Activated CD8-positive, alpha-beta memory T cell treated with anti-CD3 and anti-CD28 coated beads, Interleukin-2, amount 10 ng/mL, durations not matched to agents 7 days and 5 days (primary cell): Measurements from ENCODE around the gene NCAPG2. TPM values are rescaled to one million over a fixed set of nuclear protein-coding genes. Genes with fewer than 3 reads are reported as not detected.

Experiments used
- ATAC-seq: fragments of 150-1000 bp; cut with Tn5 transposase; one replicate; pipeline ENCODE4 v1.10.0; 2021; ENCODE audit warnings: moderate library complexity
- CTCF ChIA-PET: fragments of 350-600 bp; sonication (Branson Sonifier 250); formaldehyde crosslinking; loops from one replicate; lab custom pipeline; 2021; ENCODE audit warnings: antibody characterized with exemption; lab: Charles Lee
- DNase-seq: peaks from one replicate; pipeline ENCODE4 v3.0.0-alpha.2; 2020
- H3K27ac Mint-ChIP-seq: one replicate; pipeline ENCODE4 v1.8.0; 2021; ENCODE audit warnings: mild to moderate bottlenecking, mixed read lengths
- H3K27me3 Mint-ChIP-seq: one replicate; pipeline ENCODE4 v1.8.0; 2021; ENCODE audit warnings: mixed read lengths
- H3K36me3 Mint-ChIP-seq: one replicate; pipeline ENCODE4 v1.8.0; 2021; ENCODE audit warnings: mild to moderate bottlenecking, mixed read lengths
- H3K4me1 Mint-ChIP-seq: one replicate; pipeline ENCODE4 v1.8.0; 2021; ENCODE audit warnings: mixed read lengths
- H3K4me3 Mint-ChIP-seq: one replicate; pipeline ENCODE4 v1.8.0; 2021; ENCODE audit warnings: mild to moderate bottlenecking, moderate library complexity, mixed read lengths
- H3K9me3 Mint-ChIP-seq: one replicate; pipeline ENCODE4 v1.8.0; 2022; ENCODE audit warnings: low read depth, mixed read lengths
- total RNA-seq, 2 experiments: library from RNA; stranded (reverse); gene quantifications; one replicate each; pipeline ENCODE4 v1.2.3, GENCODE V29; 2021

NCAPG2 gene
- total RNA-seq, 2 experiments from 2014 or later, result 146 to 182 TPM

- Mint-ChIP-seq H3K36me3 (peaks cover 64% of the 10 kb centered on the region), H3K4me1 (peaks cover 52% of the 10 kb centered on the region), H3K4me3 (no peak overlapping the region), H3K27ac (peak overlapping the region; percentile 22), H3K9me3 (no peaks in the 10 kb centered on the region), H3K27me3 (no peaks in the 10 kb centered on the region)
- ATAC-seq (no peak), DNase-seq (no peak)
- CTCF ChIA-PET, result interaction anchor here (1.1 to 1.9 kb wide), 4 partner anchors 8 to 281 kb away, joined by 3 to 15 read pairs (median 3); no protein-coding TSS in a partner anchor
Observed at GRCh38 chr7:158695726-158696452, 8.7 kb downstream of the NCAPG2 start.

GRCh38 chr7:158695056-158695455, 9.5 kb downstream of the NCAPG2 start:
- H3K4me3 Mint-ChIP-seq, result no peak overlapping the region
- CTCF ChIA-PET, result interaction anchor here (1.1 to 1.9 kb wide), 3 partner anchors 26 to 282 kb away, joined by 3 to 15 read pairs (median 3); no protein-coding TSS in a partner anchor
- peaks cover 45% of the 10 kb centered on the region for H3K4me1 Mint-ChIP-seq
- peaks cover 59% of the 10 kb centered on the region for H3K36me3 Mint-ChIP-seq
- peak overlapping the region; percentile 22 for H3K27ac Mint-ChIP-seq
- DNase-seq (no peak), ATAC-seq (no peak)
- no peaks in the 10 kb centered on the region for H3K9me3 Mint-ChIP-seq
- no peaks in the 10 kb centered on the region for H3K27me3 Mint-ChIP-seq

GRCh38 chr7:158694650-158695049, 10.0 kb downstream of the NCAPG2 start:
- no peak overlapping the region for H3K4me3 Mint-ChIP-seq
- CTCF ChIA-PET, result interaction anchor here (0.6 to 1.9 kb wide), 3 partner anchors 32 to 282 kb away, joined by 3 to 15 read pairs (median 3); no protein-coding TSS in a partner anchor
- H3K36me3 Mint-ChIP-seq, result peaks cover 58% of the 10 kb centered on the region
- H3K4me1 Mint-ChIP-seq, result peaks cover 43% of the 10 kb centered on the region
- ATAC-seq, result no peak
- DNase-seq, result no peak
- H3K27ac Mint-ChIP-seq, result no peak overlapping the region
- H3K9me3 Mint-ChIP-seq, result no peaks in the 10 kb centered on the region
- no peaks in the 10 kb centered on the region for H3K27me3 Mint-ChIP-seq

- no peaks in the 10 kb centered on the region for H3K9me3 Mint-ChIP-seq
- H3K4me3 Mint-ChIP-seq, result no peak overlapping the region
- ATAC-seq, result no peak
- CTCF ChIA-PET, result interaction anchor here (1.2 to 2.2 kb wide), 2 partner anchors 8 to 44 kb away, joined by 4 to 6 read pairs; no protein-coding TSS in a partner anchor
- no peak for DNase-seq
- no peak overlapping the region for H3K27ac Mint-ChIP-seq
- no peaks in the 10 kb centered on the region for H3K27me3 Mint-ChIP-seq
- peaks cover 8% of the 10 kb centered on the region for H3K4me1 Mint-ChIP-seq
- peaks cover 58% of the 10 kb centered on the region for H3K36me3 Mint-ChIP-seq
Observed at GRCh38 chr7:158689488-158689887, 15.1 kb downstream of the NCAPG2 start.

- Mint-ChIP-seq H3K4me1 (no peaks in the 10 kb centered on the region), H3K36me3 (peaks cover 63% of the 10 kb centered on the region), H3K27ac (no peak overlapping the region), H3K4me3 (no peak overlapping the region), H3K27me3 (no peaks in the 10 kb centered on the region), H3K9me3 (no peaks in the 10 kb centered on the region)
- ATAC-seq (no peak), DNase-seq (no peak)
- CTCF ChIA-PET, result interaction anchor here (1.0 kb wide), 1 partner anchor 289 kb away, joined by 4 read pairs; no protein-coding TSS in a partner anchor
Observed at GRCh38 chr7:158687406-158687805, 17.2 kb downstream of the NCAPG2 start.

- no peak for DNase-seq
- Mint-ChIP-seq H3K4me1 (peaks cover 2% of the 10 kb centered on the region), H3K27me3 (no peaks in the 10 kb centered on the region), H3K4me3 (no peak overlapping the region), H3K36me3 (peaks cover 59% of the 10 kb centered on the region), H3K27ac (no peak overlapping the region), H3K9me3 (no peaks in the 10 kb centered on the region)
- CTCF ChIA-PET, result no interaction called here
- ATAC-seq, result no peak
Observed at GRCh38 chr7:158685693-158686092, 18.9 kb downstream of the NCAPG2 start.

- Mint-ChIP-seq H3K4me3 (no peak overlapping the region), H3K4me1 (peaks cover 2% of the 10 kb centered on the region), H3K9me3 (no peaks in the 10 kb centered on the region), H3K27me3 (no peaks in the 10 kb centered on the region), H3K27ac (no peak overlapping the region), H3K36me3 (peaks cover 62% of the 10 kb centered on the region)
- DNase-seq, result no peak
- CTCF ChIA-PET, result no interaction called here
- ATAC-seq, result no peak
Observed at GRCh38 chr7:158684329-158684728, 20.3 kb downstream of the NCAPG2 start.

- Mint-ChIP-seq H3K36me3 (peaks cover 62% of the 10 kb centered on the region), H3K27ac (no peak overlapping the region)
- CTCF ChIA-PET, result no interaction called here
Observed at GRCh38 chr7:158683541-158683940, 21.1 kb downstream of the NCAPG2 start.

GRCh38 chr7:158682456-158682855, 22.1 kb downstream of the NCAPG2 start:
- DNase-seq, result no peak
- H3K27me3 Mint-ChIP-seq, result no peaks in the 10 kb centered on the region
- H3K36me3 Mint-ChIP-seq, result peaks cover 55% of the 10 kb centered on the region
- no peak overlapping the region for H3K4me3 Mint-ChIP-seq
- no peak for ATAC-seq
- H3K27ac Mint-ChIP-seq, result no peak overlapping the region
- H3K4me1 Mint-ChIP-seq, result peaks cover 6% of the 10 kb centered on the region
- CTCF ChIA-PET, result no interaction called here
- no peaks in the 10 kb centered on the region for H3K9me3 Mint-ChIP-seq

More at GRCh38 chr7:158683541-158683940, 21.1 kb downstream of the NCAPG2 start:
- DNase-seq, result no peak
- Mint-ChIP-seq H3K4me3 (no peak overlapping the region), H3K9me3 (no peaks in the 10 kb centered on the region), H3K27me3 (no peaks in the 10 kb centered on the region), H3K4me1 (peaks cover 2% of the 10 kb centered on the region)
- ATAC-seq, result no peak

GRCh38 chr7:158680754-158681153, 23.9 kb downstream of the NCAPG2 start:
- no peak overlapping the region for H3K27ac Mint-ChIP-seq
- no peaks in the 10 kb centered on the region for H3K9me3 Mint-ChIP-seq

GRCh38 chr7:158676906-158677305, 27.7 kb downstream of the NCAPG2 start:
- Mint-ChIP-seq H3K36me3 (peaks cover 68% of the 10 kb centered on the region), H3K27me3 (no peaks in the 10 kb centered on the region), H3K4me1 (peaks cover 14% of the 10 kb centered on the region), H3K9me3 (no peaks in the 10 kb centered on the region), H3K27ac (no peak overlapping the region), H3K4me3 (no peak overlapping the region)
- DNase-seq (no peak), ATAC-seq (no peak)
- CTCF ChIA-PET, result no interaction called here

More at GRCh38 chr7:158680754-158681153, 23.9 kb downstream of the NCAPG2 start:
- DNase-seq, result no peak
- peaks cover 57% of the 10 kb centered on the region for H3K36me3 Mint-ChIP-seq
- CTCF ChIA-PET, result interaction anchor here (1.0 to 1.6 kb wide), 3 partner anchors 9 to 296 kb away, joined by 3 to 4 read pairs (median 3); no protein-coding TSS in a partner anchor
- H3K4me1 Mint-ChIP-seq, result peaks cover 11% of the 10 kb centered on the region
- no peaks in the 10 kb centered on the region for H3K27me3 Mint-ChIP-seq
- no peak overlapping the region for H3K4me3 Mint-ChIP-seq
- no peak for ATAC-seq

- Mint-ChIP-seq H3K4me1 (peaks cover 14% of the 10 kb centered on the region), H3K27ac (no peak overlapping the region), H3K27me3 (no peaks in the 10 kb centered on the region), H3K36me3 (peaks cover 72% of the 10 kb centered on the region), H3K4me3 (no peak overlapping the region), H3K9me3 (no peaks in the 10 kb centered on the region)
- ATAC-seq (no peak), DNase-seq (no peak)
- CTCF ChIA-PET, result no interaction called here
Observed at GRCh38 chr7:158676171-158676840, 28.3 kb downstream of the NCAPG2 start.

GRCh38 chr7:158672975-158673374, 31.6 kb downstream of the NCAPG2 start:
- Mint-ChIP-seq H3K9me3 (no peaks in the 10 kb centered on the region), H3K27ac (no peak overlapping the region), H3K4me1 (peaks cover 12% of the 10 kb centered on the region), H3K4me3 (no peak overlapping the region), H3K27me3 (no peaks in the 10 kb centered on the region), H3K36me3 (peaks cover 68% of the 10 kb centered on the region)
- ATAC-seq (no peak), DNase-seq (no peak)
- CTCF ChIA-PET, result no interaction called here
